ENCODE data around the gene TSPAN16.
A peak's percentile ranks its signal among the peaks of the same experiment; 100 is the strongest.
"Not testable (repeated sequence)": the region's sequence is repeated elsewhere in the genome, so short reads cannot be mapped to it uniquely, and the experiment has no call there.

Gene TSPAN16

DNA sequence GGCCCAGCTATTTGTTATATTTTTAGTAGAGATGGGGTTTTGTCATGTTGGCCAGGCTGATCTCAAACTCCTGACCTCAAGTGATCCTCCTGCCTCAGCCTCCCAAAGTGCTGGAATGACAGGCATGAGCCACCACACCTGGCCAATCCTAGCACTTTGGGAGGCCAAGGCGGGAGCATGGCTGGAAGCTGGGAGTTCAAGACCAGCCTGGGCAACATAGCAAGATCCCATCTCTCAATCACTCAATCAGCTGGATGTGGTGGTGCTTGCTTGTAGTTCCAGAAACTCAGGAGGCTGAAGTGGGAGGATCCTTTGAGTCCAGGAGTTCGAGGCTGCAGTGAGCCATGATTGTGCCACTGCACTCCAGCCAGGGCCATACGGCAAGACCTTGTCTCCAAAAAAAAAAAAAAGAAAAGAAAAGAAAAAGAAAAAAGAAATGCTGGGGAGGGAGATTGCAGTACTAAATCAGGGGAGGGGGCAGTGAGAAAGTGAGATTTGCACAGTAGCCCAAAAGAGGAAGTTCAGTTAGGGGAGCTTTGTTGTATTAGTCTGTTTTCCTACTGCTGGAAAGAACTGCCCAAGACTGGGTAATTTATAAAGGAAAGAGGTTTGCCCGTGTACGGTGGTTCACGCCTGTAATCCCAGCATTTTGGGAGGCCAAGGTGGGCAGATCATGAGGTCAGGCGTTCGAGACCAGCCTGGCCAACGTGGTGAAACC is 24.5 kb downstream of the TSPAN16 start:
- DNase-seq (ENCODE audit: low spot score): not testable (repeated sequence)

DNA sequence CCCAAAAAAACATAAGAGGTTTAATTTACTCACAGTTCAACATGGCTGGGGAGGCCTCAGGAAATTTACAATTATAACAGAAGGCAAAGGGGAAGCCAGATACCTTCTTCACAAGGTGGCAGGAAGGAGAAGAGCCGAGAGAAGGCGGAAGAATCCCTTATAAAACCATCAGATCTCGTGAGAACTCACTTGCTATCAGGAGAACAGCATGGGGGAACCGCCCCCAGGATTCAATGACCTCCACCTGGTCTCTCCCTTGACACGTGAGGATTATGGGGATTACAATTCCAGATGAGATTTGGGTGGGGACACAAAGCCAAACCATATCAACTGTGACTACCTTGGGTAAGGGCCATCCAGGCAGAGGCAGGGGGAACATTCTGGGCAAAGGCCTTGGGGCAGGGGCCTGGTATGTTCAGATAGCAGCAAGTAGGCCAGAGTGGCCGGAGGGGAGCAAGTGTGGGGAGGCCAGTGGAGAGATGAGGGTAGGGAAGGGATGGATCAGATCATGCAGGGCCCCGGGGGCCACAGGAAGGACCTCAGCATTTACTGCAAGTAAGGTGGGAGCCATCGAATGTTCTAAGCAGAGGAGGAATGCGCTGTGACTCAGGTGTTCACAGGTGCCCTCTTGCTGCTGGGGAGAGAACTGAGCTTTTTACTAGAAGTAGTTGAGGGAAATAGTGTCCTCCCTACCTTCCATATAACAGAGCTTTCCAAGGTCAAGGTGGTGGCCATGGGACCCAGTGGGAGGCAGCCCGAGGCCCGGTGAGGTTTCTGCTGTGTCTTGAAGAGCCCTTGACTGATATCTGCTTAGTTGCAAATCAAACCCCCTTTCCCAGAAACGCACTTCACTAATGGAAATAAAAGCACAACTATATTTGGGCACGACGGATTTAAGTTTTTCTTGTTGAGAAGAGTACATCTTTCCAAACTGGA is 25.5 kb downstream of the TSPAN16 start:
- no peak for DNase-seq (ENCODE audit: low spot score)

- no peak for DNase-seq (ENCODE audit: low spot score)
These were observed 26.5 kb downstream of the TSPAN16 start for GRCh38 chr19:11322269-11323024.

GRCh38 chr19:11323601-11324078 is 27.7 kb downstream of the TSPAN16 start:
- DNase-seq (ENCODE audit: low spot score): no peak

- no peak for DNase-seq (ENCODE audit: low spot score)
These were observed 28.2 kb downstream of the TSPAN16 start for GRCh38 chr19:11324079-11324661.

DNA sequence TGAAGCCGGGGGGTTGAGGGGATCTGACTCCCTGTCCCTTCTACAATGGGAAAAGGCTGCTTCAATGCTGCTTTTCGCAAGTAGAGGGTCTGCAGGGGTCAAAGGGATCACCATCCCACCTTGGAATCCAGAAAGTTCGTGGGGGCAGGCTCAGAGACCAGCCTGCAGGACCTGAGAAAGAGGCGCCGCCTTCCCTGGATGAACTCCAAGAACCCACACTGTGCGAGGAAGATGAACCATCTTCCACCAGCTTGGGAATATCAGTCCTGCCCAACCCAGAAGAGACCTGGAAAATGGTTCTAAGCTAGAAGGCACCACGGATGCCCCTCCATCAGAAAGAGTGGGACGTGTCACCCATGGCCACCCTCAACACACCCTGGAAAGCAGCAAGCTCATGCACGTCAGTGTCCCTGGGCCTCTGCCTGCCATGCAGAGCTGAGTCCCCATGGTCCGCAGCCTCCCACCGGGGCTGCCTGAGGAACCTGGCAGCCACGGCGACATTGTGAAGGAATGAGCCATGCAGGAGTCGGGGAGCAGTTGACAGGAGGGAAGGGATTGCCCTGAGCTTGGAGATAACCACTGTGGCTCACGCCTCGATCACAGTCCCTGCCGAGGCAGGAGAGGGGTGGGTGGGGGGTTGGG is 28.9 kb downstream of the TSPAN16 start:
- DNase-seq (ENCODE audit: low spot score): no peak

DNA sequence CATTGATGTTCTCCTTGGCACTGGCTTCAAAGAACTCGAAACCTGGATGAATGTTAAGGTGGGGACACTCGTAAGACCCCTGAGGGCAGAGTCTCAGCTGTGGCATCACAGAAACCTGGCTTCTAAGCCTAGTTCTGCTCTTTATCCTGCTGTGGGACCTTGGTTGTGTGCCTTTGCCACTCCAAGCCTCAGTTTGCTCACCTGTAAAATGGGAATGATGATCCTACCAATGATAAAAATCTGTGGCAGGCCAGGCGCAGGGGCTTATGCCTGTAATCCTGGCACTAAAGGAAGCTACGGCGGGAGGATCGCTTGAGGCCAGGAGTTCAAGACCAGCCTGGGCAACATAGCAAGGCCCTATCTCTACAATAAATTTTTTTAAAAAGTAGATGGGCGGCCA is 29.6 kb downstream of the TSPAN16 start:
- DNase-seq (ENCODE audit: low spot score): no peak

DNA sequence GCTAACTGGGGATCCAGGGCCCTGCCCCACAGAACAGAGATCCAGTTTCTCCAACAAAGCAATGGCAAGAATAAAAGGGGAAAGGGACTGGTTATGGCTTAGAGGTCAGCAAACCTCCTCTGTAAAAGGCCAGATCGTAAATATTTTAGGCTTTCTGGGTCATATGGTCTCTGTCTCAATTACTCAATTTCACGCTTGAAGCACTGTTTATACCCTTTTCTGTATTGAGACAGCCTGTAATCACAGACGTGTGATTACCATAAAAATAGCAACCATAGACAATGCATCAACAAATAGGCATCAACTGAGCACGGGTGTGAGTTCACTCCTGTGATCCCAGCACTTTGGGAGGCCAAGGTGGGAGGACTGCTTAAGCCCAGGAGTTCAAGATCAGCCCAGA is 34.2 kb downstream of the TSPAN16 start:
- DNase-seq (ENCODE audit: low spot score): no peak

DNA sequence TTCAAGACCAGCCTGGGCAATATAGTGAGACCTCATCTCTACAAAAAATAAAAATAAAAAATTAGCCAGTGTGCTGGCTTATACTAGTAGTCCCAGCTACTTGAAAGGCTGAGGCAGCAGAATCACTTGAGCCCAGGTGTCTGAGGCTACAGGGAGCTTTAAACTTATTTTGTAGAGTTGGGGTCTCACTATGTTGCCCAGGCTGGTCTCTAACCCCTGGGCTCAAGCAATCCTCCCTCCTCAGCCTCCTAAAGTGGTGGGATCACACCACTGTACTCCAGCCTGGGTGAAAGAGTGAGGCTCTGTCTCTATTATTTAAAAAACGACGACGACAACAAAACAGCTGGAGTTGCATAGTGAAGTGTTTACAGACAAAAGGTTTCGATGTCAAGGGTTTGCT is 35.5 kb downstream of the TSPAN16 start:
- no peak for DNase-seq (ENCODE audit: low spot score)

DNA sequence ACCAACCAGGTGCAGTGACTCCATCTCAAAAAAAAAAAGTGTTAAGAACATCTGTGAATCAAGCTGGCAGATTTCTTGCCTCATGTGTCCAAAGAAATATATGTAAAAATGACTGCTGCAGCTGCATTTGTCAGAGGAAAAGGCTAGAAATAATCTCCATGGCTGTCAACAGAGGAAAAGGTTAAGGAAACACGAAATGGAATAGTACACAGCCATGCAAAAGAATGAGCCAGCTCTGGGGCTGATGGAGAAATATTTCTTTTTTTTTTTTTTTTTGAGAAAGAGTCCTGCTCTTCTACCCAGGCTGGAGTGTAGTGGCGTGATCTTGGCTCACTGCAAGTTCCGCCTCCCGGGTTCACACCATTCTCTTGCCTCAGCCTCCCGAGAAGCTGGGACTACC is 36.9 kb downstream of the TSPAN16 start:
- DNase-seq (ENCODE audit: low spot score): no peak

DNA sequence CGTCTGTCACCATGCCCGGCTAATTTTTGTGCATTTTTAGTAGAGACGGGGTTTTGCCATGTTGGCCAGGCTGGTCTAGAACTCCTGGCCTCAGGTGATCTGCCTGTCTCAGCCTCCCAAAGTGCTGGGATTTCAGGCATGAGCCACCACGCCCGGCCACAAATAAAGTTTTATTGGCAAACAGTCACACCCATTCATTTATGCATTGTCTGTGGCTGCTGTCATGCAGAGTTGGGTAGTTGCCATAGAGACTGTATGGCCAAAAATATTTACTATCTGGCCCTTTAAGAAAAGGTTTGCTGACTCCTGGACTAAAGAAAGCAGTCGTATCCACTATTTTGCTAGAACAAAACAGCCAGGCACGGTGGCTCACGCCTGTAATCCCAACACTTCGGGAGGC is 37.9 kb downstream of the TSPAN16 start:
- DNase-seq (ENCODE audit: low spot score): not testable (repeated sequence)

DNA sequence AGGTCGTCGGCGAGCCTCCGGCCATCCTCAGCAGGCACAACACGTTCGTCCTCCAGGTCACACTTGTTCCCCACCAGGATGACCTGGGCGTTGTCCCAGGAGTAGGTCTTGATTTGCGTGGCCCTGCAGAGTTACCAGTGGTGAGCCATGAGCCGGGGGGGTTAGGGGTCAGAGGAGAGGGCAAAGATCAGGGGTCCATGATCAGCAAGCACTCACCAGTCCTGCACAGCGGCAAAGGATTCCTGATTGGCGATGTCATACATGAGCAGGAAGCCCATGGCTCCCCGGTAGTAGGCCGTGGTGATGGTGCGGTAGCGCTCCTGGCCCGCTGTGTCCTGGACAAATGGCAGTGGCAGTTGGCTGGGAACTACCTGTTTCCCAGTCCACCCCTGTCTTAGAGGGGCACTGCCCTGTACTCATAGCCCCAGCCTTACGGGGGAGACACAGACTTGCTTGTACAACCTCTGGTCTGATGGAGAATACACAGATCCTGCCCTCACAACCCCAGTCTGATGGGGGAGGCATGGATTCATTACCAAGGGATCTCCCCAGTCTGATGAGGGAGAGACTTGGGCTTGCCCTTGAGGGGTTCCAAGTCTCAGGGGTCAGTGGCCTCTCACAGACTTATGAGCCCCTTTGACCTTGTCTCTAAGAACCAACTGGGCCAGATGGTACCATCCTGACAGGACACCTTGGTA is 39.6 kb downstream of the TSPAN16 start:
- DNase-seq (ENCODE audit: low spot score): no peak

- DNase-seq (ENCODE audit: low spot score): no peak
These were observed 41.1 kb downstream of the TSPAN16 start for GRCh38 chr19:11337080-11337479.

DNA sequence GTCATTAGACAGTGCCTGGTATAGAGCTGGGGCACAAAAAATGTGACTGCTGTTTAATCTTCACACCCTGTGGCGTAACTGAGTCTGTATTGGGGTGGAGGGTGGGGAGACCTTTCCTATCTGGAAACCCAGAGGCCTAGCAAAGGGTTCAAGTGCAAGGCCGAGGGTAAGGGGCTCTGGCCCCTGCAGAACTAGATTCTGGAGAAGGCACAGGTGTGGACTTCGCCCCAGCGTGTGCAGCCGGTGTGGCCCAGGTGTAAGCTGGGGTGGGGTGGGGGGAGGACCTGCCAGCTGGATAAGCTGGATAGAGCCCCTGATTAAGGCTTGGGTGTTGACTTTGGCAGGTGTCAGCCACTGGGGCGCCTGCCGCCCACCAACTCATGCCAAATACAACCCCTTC is 42.2 kb downstream of the TSPAN16 start:
- no peak for DNase-seq (ENCODE audit: low spot score)

- DNase-seq (ENCODE audit: low spot score): no peak
These were observed 42.8 kb downstream of the TSPAN16 start for GRCh38 chr19:11338569-11339253.

GRCh38 chr19:11339254-11340098 is 43.5 kb downstream of the TSPAN16 start, which contains the start of gene RAB3D:
Gene RAB3D, minus strand, starts transcription at chr19:11339657. Its CDS starts 2,258 bp downstream, at chr19:11337399.
- peak; percentile 77 for DNase-seq (ENCODE audit: low spot score)

DNA sequence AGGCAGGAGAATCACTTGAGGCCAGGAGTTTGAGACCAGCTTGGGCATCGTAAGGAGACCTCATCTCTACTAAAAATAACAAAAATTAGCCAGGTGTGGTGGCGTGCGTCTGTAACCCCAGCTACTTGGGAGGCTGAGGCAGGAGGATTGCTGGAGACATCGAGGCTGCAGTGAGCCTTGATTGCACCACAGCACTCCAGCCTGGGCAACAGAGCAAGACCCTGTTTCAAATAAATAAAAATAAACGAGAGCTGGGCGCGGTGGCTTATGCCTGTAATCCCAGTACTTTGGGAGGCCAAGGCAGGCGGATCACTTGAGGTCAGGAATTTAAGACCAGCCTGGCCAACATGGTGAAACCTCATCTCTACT is 44.1 kb downstream of the TSPAN16 start:
- not testable (repeated sequence) for DNase-seq (ENCODE audit: low spot score)

DNA sequence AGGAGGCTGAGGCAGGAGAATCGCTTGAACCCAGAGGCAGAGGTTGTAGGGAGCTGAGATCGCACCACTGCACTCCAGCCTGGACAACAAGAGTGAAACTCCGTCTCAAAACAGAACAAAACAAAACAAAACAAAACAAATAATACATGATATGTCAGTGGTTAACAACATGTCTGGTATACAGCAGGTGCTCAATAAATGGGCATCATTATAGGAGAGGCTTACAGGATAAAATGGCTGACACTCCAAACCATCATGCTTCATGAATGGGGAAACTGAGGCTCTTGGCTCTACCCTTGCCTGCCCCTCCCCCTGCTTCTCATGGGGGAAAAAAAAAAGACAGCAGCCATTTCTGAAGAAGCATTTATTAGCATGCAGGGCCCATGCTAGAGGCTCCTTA is 46.5 kb downstream of the TSPAN16 start:
- no peak for DNase-seq (ENCODE audit: low spot score)

GRCh38 chr19:11345122-11345803 is 49.3 kb downstream of the TSPAN16 start:
- DNase-seq (ENCODE audit: low spot score): no peak
